HG03354 (cell line): Measurements from ENCODE around the gene SFXN1.
"Not testable (repeated sequence)": the region's sequence is repeated elsewhere in the genome, so short reads cannot be mapped to it uniquely, and the experiment has no call there.

Source experiments
- ATAC-seq: cut with Tn5 transposase; IDR thresholded peaks from one replicate; pipeline ENCODE4 v1.9.1; 2021; ENCODE audit warnings: mild to moderate bottlenecking; ENCODE audit not compliant: unreplicated experiment, poor library complexity, severe bottlenecking

The SFXN1 gene

GRCh38 chr5:175489693-175490443, 11.5 kb downstream of the SFXN1 start:
- ATAC-seq: no peak

GRCh38 chr5:175491223-175491622, 12.9 kb downstream of the SFXN1 start:
- ATAC-seq: no peak

- no peak for ATAC-seq
These were observed 14.9 kb downstream of the SFXN1 start for GRCh38 chr5:175493260-175493659.

- no peak for ATAC-seq
These were observed 15.4 kb downstream of the SFXN1 start for GRCh38 chr5:175493726-175494125.

- no peak for ATAC-seq
These were observed 16.2 kb downstream of the SFXN1 start for GRCh38 chr5:175494264-175495183.

- no peak for ATAC-seq
These were observed 23.4 kb downstream of the SFXN1 start for GRCh38 chr5:175501759-175502158.

- ATAC-seq: not testable (repeated sequence)
These were observed 29.3 kb downstream of the SFXN1 start for GRCh38 chr5:175507671-175508070.

GRCh38 chr5:175508896-175509295, 30.5 kb downstream of the SFXN1 start:
- ATAC-seq: no peak

- ATAC-seq: no peak
These were observed 34.9 kb downstream of the SFXN1 start for GRCh38 chr5:175513297-175513696.

- ATAC-seq: no peak
These were observed 35.4 kb downstream of the SFXN1 start for GRCh38 chr5:175513726-175514125.

GRCh38 chr5:175516933-175517823, 38.8 kb downstream of the SFXN1 start:
- ATAC-seq: no peak

- no peak for ATAC-seq
These were observed 39.6 kb downstream of the SFXN1 start for GRCh38 chr5:175517824-175518450.

- ATAC-seq: no peak
These were observed 40.6 kb downstream of the SFXN1 start for GRCh38 chr5:175519006-175519405.

- ATAC-seq: no peak
These were observed 42.0 kb downstream of the SFXN1 start for GRCh38 chr5:175520321-175520720.

- ATAC-seq: no peak
These were observed 42.5 kb downstream of the SFXN1 start for GRCh38 chr5:175520873-175521272.

GRCh38 chr5:175521313-175521833, 43.0 kb downstream of the SFXN1 start:
- no peak for ATAC-seq

- no peak for ATAC-seq
These were observed 44.9 kb downstream of the SFXN1 start for GRCh38 chr5:175523292-175523691.

- ATAC-seq: no peak
These were observed 45.9 kb downstream of the SFXN1 start for GRCh38 chr5:175524211-175524610.

GRCh38 chr5:175526691-175527090, 48.3 kb downstream of the SFXN1 start:
- no peak for ATAC-seq
